Thoracic aorta (tissue), 2 donors: ENCODE results near the gene EVPL. TPM values are rescaled to one million over a fixed set of nuclear protein-coding genes. Genes with fewer than 3 reads are reported as not detected.

Experiments
- ATAC-seq: fragments of 150-250 bp; one replicate; pipeline ENCODE4 v1.8.0; 2017; ENCODE audit warnings: low read depth; ENCODE audit not compliant: insufficient number of reproducible peaks, low FRiP score
- DNase-seq: peaks from one replicate; pipeline ENCODE4 v3.0.0-alpha.2; 2020; ENCODE audit warnings: low spot score
- H3K27ac ChIP-seq, 2 donors: fragments of 200-600 bp; sonication (generic); 1 replicate in 1 of 2; 2 replicates in 1 of 2; pipeline ENCODE4 v1.5.1; 2016; ENCODE audit warnings: mild to moderate bottlenecking in 2 of 2, moderate library complexity in 2 of 2
- H3K27me3 ChIP-seq: fragments of 200-600 bp; sonication (generic); replicated peaks from 2 replicates; pipeline ENCODE4 v1.6.0; 2016; ENCODE audit warnings: mild to moderate bottlenecking; ENCODE audit not compliant: insufficient read depth
- H3K36me3 ChIP-seq: fragments of 200-600 bp; sonication (generic); one replicate; pipeline ENCODE4 v1.5.1; 2016
- H3K4me1 ChIP-seq, 2 donors: fragments of 200-600 bp; sonication (generic); 1 replicate in 1 of 2; 2 replicates in 1 of 2; pipeline versions ENCODE4 v1.5.1 to v1.6.0; 2016; ENCODE audit warnings: low read depth in 2 of 2, mild to moderate bottlenecking in 1 of 2; ENCODE audit not compliant: control insufficient read depth in 1 of 2
- H3K4me3 ChIP-seq: fragments of 200-600 bp; sonication (generic); 2 replicates; pipeline ENCODE4 v1.5.1; 2016; ENCODE audit warnings: mild to moderate bottlenecking
- H3K9me3 ChIP-seq: fragments of 200-600 bp; sonication (generic); 2 replicates; pipeline ENCODE4 v1.5.1; 2016
- total RNA-seq, 2 donors: library from RNA; depleted of rRNA; stranded (reverse); fragments of >200 nt; gene quantifications; one replicate each; pipeline versions ENCODE4 v1.1.0 to v1.2.3, GENCODE V29; 2016
- TF ChIP-seq, protein P1 (sequence below): fragments of 200-600 bp; sonication (generic); IDR thresholded peaks from one replicate; pipeline ENCODE4 v1.5.1; 2019; ENCODE audit warnings: antibody characterized with exemption

Gene EVPL
- total RNA-seq, 2 donors from 2014 or later: 1.4 to 1.6 TPM

GRCh38 chr17:75996665-75997590, 30.2 kb downstream of the EVPL start:
- DNase-seq: no peak

GRCh38 chr17:75995385-75995925, 31.7 kb downstream of the EVPL start:
- TF ChIP-seq, protein P1, sequence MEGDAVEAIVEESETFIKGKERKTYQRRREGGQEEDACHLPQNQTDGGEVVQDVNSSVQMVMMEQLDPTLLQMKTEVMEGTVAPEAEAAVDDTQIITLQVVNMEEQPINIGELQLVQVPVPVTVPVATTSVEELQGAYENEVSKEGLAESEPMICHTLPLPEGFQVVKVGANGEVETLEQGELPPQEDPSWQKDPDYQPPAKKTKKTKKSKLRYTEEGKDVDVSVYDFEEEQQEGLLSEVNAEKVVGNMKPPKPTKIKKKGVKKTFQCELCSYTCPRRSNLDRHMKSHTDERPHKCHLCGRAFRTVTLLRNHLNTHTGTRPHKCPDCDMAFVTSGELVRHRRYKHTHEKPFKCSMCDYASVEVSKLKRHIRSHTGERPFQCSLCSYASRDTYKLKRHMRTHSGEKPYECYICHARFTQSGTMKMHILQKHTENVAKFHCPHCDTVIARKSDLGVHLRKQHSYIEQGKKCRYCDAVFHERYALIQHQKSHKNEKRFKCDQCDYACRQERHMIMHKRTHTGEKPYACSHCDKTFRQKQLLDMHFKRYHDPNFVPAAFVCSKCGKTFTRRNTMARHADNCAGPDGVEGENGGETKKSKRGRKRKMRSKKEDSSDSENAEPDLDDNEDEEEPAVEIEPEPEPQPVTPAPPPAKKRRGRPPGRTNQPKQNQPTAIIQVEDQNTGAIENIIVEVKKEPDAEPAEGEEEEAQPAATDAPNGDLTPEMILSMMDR: no peak
- H3K27me3 ChIP-seq: no peaks in the 10 kb centered on the region
- H3K4me1 ChIP-seq: no peaks in the 10 kb centered on the region
- H3K27ac ChIP-seq: no peak overlapping the region
- H3K9me3 ChIP-seq: no peaks in the 10 kb centered on the region
- ATAC-seq: no peak
- H3K36me3 ChIP-seq: peaks cover 10% of the 10 kb centered on the region
- no peak for DNase-seq
- no peak overlapping the region for H3K4me3 ChIP-seq

More at GRCh38 chr17:75996665-75997590, 30.2 kb downstream of the EVPL start:
- TF ChIP-seq, protein P1: no peak
- Histone ChIP-seq H3K9me3 (no peaks in the 10 kb centered on the region), H3K4me3 (no peak overlapping the region), H3K27me3 (no peaks in the 10 kb centered on the region), H3K4me1 (no peaks in the 10 kb centered on the region), H3K36me3 (peaks cover 10% of the 10 kb centered on the region), H3K27ac (no peak overlapping the region)
- no peak for ATAC-seq

GRCh38 chr17:75994802-75995370, 32.2 kb downstream of the EVPL start:
- peaks cover 10% of the 10 kb centered on the region for H3K36me3 ChIP-seq
- TF ChIP-seq, protein P1: no peak
- no peaks in the 10 kb centered on the region for H3K4me1 ChIP-seq
- no peak overlapping the region for H3K4me3 ChIP-seq
- no peak overlapping the region for H3K27ac ChIP-seq
- no peak for ATAC-seq
- no peaks in the 10 kb centered on the region for H3K27me3 ChIP-seq
- no peak for DNase-seq
- H3K9me3 ChIP-seq: no peaks in the 10 kb centered on the region

DNA sequence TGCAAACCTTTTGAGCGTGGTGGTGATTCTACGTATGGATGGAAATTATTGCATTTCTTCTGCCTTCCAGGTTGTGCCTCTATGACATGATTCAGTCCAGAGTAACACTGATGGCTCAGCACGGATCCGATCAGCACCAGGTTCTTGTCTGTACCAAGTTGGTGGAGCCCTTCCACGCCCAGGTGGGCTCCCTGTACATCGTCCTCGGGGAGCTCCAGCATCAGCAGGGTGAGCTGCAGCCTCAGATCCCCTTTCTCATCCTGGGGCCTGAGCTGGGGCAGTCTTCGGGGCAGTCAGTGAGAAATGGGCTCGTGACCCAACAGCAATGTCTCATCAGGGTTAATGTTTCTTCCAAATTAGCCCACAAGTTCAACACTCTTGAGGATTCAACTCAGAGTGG, 35.7 kb downstream of the EVPL start:
- Histone ChIP-seq H3K4me3 (no peak overlapping the region), H3K27me3 (no peaks in the 10 kb centered on the region), H3K4me1 (no peaks in the 10 kb centered on the region), H3K9me3 (no peaks in the 10 kb centered on the region), H3K27ac (no peak overlapping the region), H3K36me3 (peaks cover 10% of the 10 kb centered on the region)
- TF ChIP-seq, protein P1: no peak
- ATAC-seq: no peak
- no peak for DNase-seq

- DNase-seq (no peak), ATAC-seq (no peak)
- TF ChIP-seq, protein P1: no peak
- Histone ChIP-seq H3K27ac (no peak overlapping the region), H3K4me3 (no peak overlapping the region), H3K9me3 (no peaks in the 10 kb centered on the region), H3K4me1 (no peaks in the 10 kb centered on the region), H3K36me3 (no peaks in the 10 kb centered on the region), H3K27me3 (no peaks in the 10 kb centered on the region)
Observed at GRCh38 chr17:75987041-75987440, 40.1 kb downstream of the EVPL start.
